Activated B cell treated with CpG ODN at 0.5 μM for 24 hours (primary cell): ENCODE data around the gene AIM2. TPM values are rescaled to one million over a fixed set of nuclear protein-coding genes. Genes with fewer than 3 reads are reported as not detected.
A peak's percentile ranks its signal among the peaks of the same experiment; 100 is the strongest.

Experiments
- ATAC-seq: fragments of 200-7000 bp; cut with Tn5 transposase; one replicate; pipeline ENCODE4 v1.10.0; 2021; ENCODE audit warnings: low read depth, mild to moderate bottlenecking, moderate library complexity
- CTCF ChIA-PET: fragments of 350-600 bp; sonication (Branson Sonifier 250); formaldehyde crosslinking; loops from one replicate; lab custom pipeline; 2021; ENCODE audit warnings: antibody characterized with exemption; lab: Charles Lee
- POLR2A ChIA-PET: fragments of 350-600 bp; sonication (Branson Sonifier 250); formaldehyde crosslinking; loops from one replicate; lab custom pipeline; 2021; ENCODE audit warnings: antibody characterized with exemption; lab: Charles Lee
- DNase-seq: peaks from one replicate; pipeline ENCODE4 v3.0.0; 2022
- H3K27ac Mint-ChIP-seq: one replicate; pipeline ENCODE4 v1.8.0; 2020; ENCODE audit warnings: mixed read lengths
- H3K27me3 Mint-ChIP-seq: one replicate; pipeline ENCODE4 v1.8.0; 2021; ENCODE audit warnings: mixed read lengths
- H3K36me3 Mint-ChIP-seq: one replicate; pipeline ENCODE4 v1.8.0; 2021; ENCODE audit warnings: low read depth, mixed read lengths
- H3K4me1 Mint-ChIP-seq: one replicate; pipeline ENCODE4 v1.8.0; 2021; ENCODE audit warnings: mixed read lengths
- H3K4me3 Mint-ChIP-seq: one replicate; pipeline ENCODE4 v1.8.0; 2020; ENCODE audit warnings: mild to moderate bottlenecking, mixed read lengths
- H3K9me3 Mint-ChIP-seq: one replicate; pipeline ENCODE4 v1.8.0; 2020; ENCODE audit warnings: mixed read lengths
- CTCF ChIP-seq: fragments of 200-600 bp; IDR thresholded peaks from one replicate; pipeline ENCODE4 v1.8.0; 2022; ENCODE audit warnings: antibody characterized with exemption, mild to moderate bottlenecking
- intact Hi-C: fragments of 100-400 bp; cut with micrococcal nuclease; formaldehyde crosslinking; loops from one replicate; pipeline ENCODE4 v1.15.1; 2024
- total RNA-seq: library from RNA; stranded (reverse); gene quantifications from 2 replicates; pipeline ENCODE4 v1.2.3, GENCODE V29; 2022

The AIM2 gene
- total RNA-seq, 1 donor from 2014 or later, result 53.3 TPM

GRCh38 chr1:159088546-159089183 is 12.1 kb upstream of the AIM2 start:
- POLR2A ChIA-PET, result interaction anchor here (0.5 to 3.0 kb wide), 5 partner anchors 12 to 79 kb away, joined by 3 to 38 read pairs (median 4); partner anchors contain the start of genes AIM2 and IFI16

GRCh38 chr1:159088050-159088449 is 11.5 kb upstream of the AIM2 start:
- no peaks in the 10 kb centered on the region for H3K27me3 Mint-ChIP-seq
- ChIA-PET CTCF (interaction anchor here (1.1 to 2.2 kb wide), 6 partner anchors 9 to 126 kb away, joined by 3 to 17 read pairs (median 4); partner anchors contain the start of gene AIM2), POLR2A (interaction anchor here (0.5 to 3.0 kb wide), 5 partner anchors 11 to 78 kb away, joined by 3 to 38 read pairs (median 4); partner anchors contain the start of genes AIM2 and IFI16)
- no peak for TF ChIP-seq CTCF
- no peaks in the 10 kb centered on the region for H3K9me3 Mint-ChIP-seq
- intact Hi-C loops, result loop anchor here (2.0 to 10.0 kb wide), 2 partner anchors 15 to 1123 kb away; no protein-coding TSS in a partner anchor
- peaks cover 23% of the 10 kb centered on the region for H3K4me1 Mint-ChIP-seq
- H3K4me3 Mint-ChIP-seq, result no peak overlapping the region
- peak overlapping the region; percentile 44 for H3K27ac Mint-ChIP-seq
- ATAC-seq (no peak), DNase-seq (no peak)
- H3K36me3 Mint-ChIP-seq, result no peaks in the 10 kb centered on the region

More at GRCh38 chr1:159088546-159089183, 12.1 kb upstream of the AIM2 start:
- peak; percentile 90 for ATAC-seq
- no peak for DNase-seq
- Mint-ChIP-seq H3K4me1 (peaks cover 23% of the 10 kb centered on the region), H3K27ac (peak overlapping the region; percentile 44), H3K36me3 (no peaks in the 10 kb centered on the region), H3K4me3 (no peak overlapping the region), H3K9me3 (no peaks in the 10 kb centered on the region), H3K27me3 (no peaks in the 10 kb centered on the region)
- CTCF ChIA-PET, result interaction anchor here (1.1 to 2.2 kb wide), 12 partner anchors 10 to 583 kb away, joined by 3 to 17 read pairs (median 5); partner anchors contain the start of gene AIM2
- intact Hi-C loops, result loop anchor here (1.0 to 10.0 kb wide), 4 partner anchors 11 to 1124 kb away; no protein-coding TSS in a partner anchor
- TF ChIP-seq CTCF, result no peak

- ChIA-PET CTCF (no interaction called here), POLR2A (no interaction called here)
- Mint-ChIP-seq H3K4me3 (no peak overlapping the region), H3K27ac (no peak overlapping the region), H3K36me3 (no peaks in the 10 kb centered on the region), H3K4me1 (peaks cover 23% of the 10 kb centered on the region), H3K27me3 (no peaks in the 10 kb centered on the region), H3K9me3 (no peaks in the 10 kb centered on the region)
- no peak for ATAC-seq
- intact Hi-C loops, result loop anchor here (10.0 kb wide), 1 partner anchor 1120 kb away; no protein-coding TSS in a partner anchor
- no peak for TF ChIP-seq CTCF
- no peak for DNase-seq
Observed at GRCh38 chr1:159084867-159085266, 8.3 kb upstream of the AIM2 start.

GRCh38 chr1:159084152-159084551 is 7.6 kb upstream of the AIM2 start:
- Mint-ChIP-seq H3K9me3 (no peaks in the 10 kb centered on the region), H3K27ac (no peak overlapping the region), H3K27me3 (no peaks in the 10 kb centered on the region), H3K36me3 (no peaks in the 10 kb centered on the region), H3K4me1 (peaks cover 17% of the 10 kb centered on the region), H3K4me3 (no peak overlapping the region)
- ChIA-PET POLR2A (no interaction called here), CTCF (no interaction called here)
- intact Hi-C loops, result loop anchor here (10.0 kb wide), 1 partner anchor 1119 kb away; no protein-coding TSS in a partner anchor
- no peak for TF ChIP-seq CTCF
- ATAC-seq (no peak), DNase-seq (no peak)

GRCh38 chr1:159083013-159083412 is 6.4 kb upstream of the AIM2 start:
- peaks cover 11% of the 10 kb centered on the region for H3K4me1 Mint-ChIP-seq
- H3K27ac Mint-ChIP-seq, result no peak overlapping the region
- no peaks in the 10 kb centered on the region for H3K27me3 Mint-ChIP-seq
- no peak for DNase-seq
- POLR2A ChIA-PET, result no interaction called here
- no peak overlapping the region for H3K4me3 Mint-ChIP-seq
- H3K9me3 Mint-ChIP-seq, result no peaks in the 10 kb centered on the region
- CTCF ChIA-PET, result no interaction called here
- TF ChIP-seq CTCF, result no peak
- no peaks in the 10 kb centered on the region for H3K36me3 Mint-ChIP-seq
- intact Hi-C loops, result loop anchor here (10.0 kb wide), 1 partner anchor 1118 kb away; no protein-coding TSS in a partner anchor
- no peak for ATAC-seq
